Liver (tissue), 3 donors: Measurements from ENCODE around the gene UBN2.

Experiments
- CTCF ChIP-seq: fragments of 150-350 bp; IDR thresholded peaks from 2 replicates; pipeline ENCODE4 v1.5.1; 2017; ENCODE audit warnings: improper control_type of control experiment, low read depth, low read length; ENCODE audit not compliant: missing input control
- EGR1 ChIP-seq, 2 donors: IDR thresholded peaks; 2 replicates each; pipeline ENCODE4 v1.6.1; 2016 to 2018; ENCODE audit warnings: antibody characterized with exemption in 2 of 2, low read depth in 2 of 2
- SP1 ChIP-seq: IDR thresholded peaks from 2 replicates; pipeline ENCODE4 v1.6.1; 2018; ENCODE audit warnings: antibody characterized with exemption, mild to moderate bottlenecking
- YY1 ChIP-seq: IDR thresholded peaks from 2 replicates; pipeline ENCODE4 v1.6.1; 2016; ENCODE audit warnings: antibody characterized with exemption, mild to moderate bottlenecking
- TF ChIP-seq, protein P1 (sequence below): IDR thresholded peaks from 2 replicates; pipeline ENCODE4 v1.6.1; 2016; ENCODE audit warnings: antibody characterized with exemption
- TF ChIP-seq, protein P2 (sequence below): IDR thresholded peaks from 2 replicates; pipeline ENCODE4 v1.6.1; 2016; ENCODE audit warnings: antibody characterized with exemption, mild to moderate bottlenecking
- donor health status: healthy.
- donor health status: healthy.

DNA sequence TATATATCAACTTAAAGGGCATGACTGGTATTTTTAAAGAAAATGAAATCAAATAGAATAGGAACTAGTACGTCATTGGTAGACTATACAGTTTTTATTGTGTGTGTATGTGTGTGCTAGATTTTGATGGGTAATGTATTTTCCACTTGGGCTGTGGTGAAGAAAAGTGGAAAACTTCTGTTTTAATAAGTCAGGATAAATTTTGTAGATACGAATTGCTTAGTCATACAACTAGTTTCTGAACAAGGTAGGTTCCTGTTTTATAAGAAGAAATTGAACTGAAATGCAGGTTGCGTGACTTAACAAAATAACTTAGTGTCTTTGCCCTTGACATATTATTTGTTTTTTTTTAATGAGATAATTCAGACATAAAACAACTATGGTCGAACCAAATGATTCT lies 24.3 kb downstream of the UBN2 start:
- TF ChIP-seq CTCF: no peak
- TF ChIP-seq, protein P1, sequence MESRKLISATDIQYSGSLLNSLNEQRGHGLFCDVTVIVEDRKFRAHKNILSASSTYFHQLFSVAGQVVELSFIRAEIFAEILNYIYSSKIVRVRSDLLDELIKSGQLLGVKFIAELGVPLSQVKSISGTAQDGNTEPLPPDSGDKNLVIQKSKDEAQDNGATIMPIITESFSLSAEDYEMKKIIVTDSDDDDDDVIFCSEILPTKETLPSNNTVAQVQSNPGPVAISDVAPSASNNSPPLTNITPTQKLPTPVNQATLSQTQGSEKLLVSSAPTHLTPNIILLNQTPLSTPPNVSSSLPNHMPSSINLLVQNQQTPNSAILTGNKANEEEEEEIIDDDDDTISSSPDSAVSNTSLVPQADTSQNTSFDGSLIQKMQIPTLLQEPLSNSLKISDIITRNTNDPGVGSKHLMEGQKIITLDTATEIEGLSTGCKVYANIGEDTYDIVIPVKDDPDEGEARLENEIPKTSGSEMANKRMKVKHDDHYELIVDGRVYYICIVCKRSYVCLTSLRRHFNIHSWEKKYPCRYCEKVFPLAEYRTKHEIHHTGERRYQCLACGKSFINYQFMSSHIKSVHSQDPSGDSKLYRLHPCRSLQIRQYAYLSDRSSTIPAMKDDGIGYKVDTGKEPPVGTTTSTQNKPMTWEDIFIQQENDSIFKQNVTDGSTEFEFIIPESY: no peak
- TF ChIP-seq SP1: no peak
- no peak for TF ChIP-seq YY1
- no peak for TF ChIP-seq EGR1 (IDR thresholded peaks at IDR 0.05; ENCODE audit: low read depth in 2 of 2)
- TF ChIP-seq, protein P2, sequence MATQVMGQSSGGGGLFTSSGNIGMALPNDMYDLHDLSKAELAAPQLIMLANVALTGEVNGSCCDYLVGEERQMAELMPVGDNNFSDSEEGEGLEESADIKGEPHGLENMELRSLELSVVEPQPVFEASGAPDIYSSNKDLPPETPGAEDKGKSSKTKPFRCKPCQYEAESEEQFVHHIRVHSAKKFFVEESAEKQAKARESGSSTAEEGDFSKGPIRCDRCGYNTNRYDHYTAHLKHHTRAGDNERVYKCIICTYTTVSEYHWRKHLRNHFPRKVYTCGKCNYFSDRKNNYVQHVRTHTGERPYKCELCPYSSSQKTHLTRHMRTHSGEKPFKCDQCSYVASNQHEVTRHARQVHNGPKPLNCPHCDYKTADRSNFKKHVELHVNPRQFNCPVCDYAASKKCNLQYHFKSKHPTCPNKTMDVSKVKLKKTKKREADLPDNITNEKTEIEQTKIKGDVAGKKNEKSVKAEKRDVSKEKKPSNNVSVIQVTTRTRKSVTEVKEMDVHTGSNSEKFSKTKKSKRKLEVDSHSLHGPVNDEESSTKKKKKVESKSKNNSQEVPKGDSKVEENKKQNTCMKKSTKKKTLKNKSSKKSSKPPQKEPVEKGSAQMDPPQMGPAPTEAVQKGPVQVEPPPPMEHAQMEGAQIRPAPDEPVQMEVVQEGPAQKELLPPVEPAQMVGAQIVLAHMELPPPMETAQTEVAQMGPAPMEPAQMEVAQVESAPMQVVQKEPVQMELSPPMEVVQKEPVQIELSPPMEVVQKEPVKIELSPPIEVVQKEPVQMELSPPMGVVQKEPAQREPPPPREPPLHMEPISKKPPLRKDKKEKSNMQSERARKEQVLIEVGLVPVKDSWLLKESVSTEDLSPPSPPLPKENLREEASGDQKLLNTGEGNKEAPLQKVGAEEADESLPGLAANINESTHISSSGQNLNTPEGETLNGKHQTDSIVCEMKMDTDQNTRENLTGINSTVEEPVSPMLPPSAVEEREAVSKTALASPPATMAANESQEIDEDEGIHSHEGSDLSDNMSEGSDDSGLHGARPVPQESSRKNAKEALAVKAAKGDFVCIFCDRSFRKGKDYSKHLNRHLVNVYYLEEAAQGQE: no peak
